Retinal pigment epithelial cell (primary cell): ENCODE data around the gene TFEB.

ENCODE experiments used
- DNase-seq: peaks from one replicate; pipeline ENCODE4 v3.0.0-alpha.2; 2010; ENCODE audit warnings: low read depth
- H3K4me3 ChIP-seq: 2 replicates; pipeline ENCODE4 v1.5.1; 2011; ENCODE audit warnings: mild to moderate bottlenecking, low read length, control low read depth, moderate library complexity
- CTCF ChIP-seq: conservative IDR thresholded peaks from 2 replicates; pipeline ENCODE4 v1.5.1; 2011; ENCODE audit warnings: low read depth, low read length, control low read depth, inconsistent platforms

TFEB gene

DNA sequence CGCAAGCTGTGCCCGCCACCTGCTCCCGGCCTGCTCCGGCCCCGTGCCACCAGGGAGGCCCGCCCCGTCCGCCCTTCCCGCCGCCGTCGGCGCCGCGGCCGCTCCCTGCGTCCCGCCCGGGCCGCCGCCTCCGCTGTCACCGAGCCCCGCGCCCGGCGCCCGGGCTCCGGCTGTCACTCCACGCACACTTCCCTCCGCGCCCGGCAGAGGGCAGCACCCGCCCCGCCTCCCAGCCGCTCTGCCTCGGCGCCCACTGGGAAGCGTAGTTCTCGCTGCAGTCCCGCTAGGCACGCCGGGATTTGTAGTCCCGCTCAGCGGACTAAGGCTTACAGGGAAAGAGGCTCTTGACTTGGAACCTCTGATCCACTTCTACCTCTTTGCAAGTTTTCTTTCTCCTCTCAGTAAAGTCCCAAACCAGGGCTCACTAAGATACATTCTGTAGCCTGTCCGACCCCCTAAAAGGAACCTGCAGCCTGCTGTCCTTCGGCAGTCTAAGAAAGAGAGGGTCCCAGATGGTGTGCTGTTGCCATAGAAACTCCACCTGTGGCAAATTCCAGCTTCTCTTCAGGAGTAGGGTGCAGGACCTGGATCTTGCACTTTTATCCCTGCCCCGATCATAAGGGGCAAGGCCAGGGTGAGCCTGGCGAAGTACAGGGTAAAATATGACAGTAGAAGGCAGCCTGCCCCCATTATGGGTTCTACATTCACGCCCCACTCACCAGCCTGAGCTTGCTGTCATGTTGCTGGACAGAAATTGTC, at the start of gene TFEB:
Gene TFEB, minus strand, starts transcription at position 182 of the 759 bp plus-strand sequence. CDS start 44,395 bp downstream, outside the sequence.
- DNase-seq: peak; percentile 51
- peak; percentile 79 for TF ChIP-seq CTCF
- peak within 1 kb of the TSS; percentile 63 for H3K4me3 ChIP-seq

- H3K4me3 ChIP-seq: no peak overlapping the region
- DNase-seq: no peak
- TF ChIP-seq CTCF: no peak
Measured at GRCh38 chr6:41784581-41785171, 49.3 kb upstream of the TFEB start.

DNA sequence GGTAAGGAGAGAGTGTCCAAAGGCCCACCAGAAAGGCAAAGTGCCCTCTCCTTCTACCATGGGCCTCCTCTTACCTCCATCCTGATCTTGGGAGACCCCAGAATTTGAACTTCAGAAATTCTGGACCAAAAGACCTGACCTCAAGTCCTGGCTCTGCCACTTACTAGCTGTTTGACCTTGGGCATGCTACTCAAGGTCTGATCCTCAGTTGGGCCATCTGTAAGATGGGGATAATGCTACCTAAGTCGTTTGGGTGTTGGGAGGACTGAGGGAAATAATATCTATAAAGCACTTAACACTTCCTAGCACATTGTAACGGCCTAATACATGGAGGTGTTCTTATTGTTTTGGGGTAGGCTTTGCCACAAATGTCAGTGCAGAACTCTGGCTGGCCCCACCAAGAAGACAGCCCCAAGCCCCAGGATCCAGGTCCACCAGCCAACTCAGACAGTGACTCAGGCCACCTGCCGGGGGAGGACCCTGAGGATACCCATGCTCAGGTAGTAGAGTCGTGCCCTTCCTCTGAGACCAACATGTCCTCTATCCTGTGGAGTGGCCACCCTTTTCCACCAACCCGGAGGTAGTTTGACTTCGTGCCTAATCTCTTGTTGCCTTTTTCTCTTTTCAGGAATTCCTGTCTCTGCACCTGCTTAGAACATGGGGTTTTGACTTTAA, 47.8 kb upstream of the TFEB start:
- no peak overlapping the region for H3K4me3 ChIP-seq
- no peak for TF ChIP-seq CTCF
- DNase-seq: no peak

DNA sequence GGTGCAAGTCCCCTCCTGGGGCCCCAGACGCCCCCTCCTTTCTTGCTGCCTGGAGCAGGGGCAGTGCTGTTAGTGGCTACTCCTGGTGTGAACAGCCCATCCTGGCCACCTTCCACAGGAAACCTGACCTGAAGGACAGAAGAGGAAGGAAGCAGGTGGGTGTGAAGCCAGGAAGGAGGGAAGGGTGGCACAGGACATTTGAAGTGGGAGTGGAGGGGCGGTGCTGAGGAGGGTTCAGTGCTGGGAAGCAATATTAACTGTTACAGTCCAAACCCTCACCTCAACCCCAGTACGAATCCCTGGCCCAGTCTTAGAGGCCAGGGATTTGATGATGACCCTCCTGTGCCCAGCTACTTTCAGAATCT, 45.9 kb upstream of the TFEB start:
- TF ChIP-seq CTCF: no peak
- no peak for DNase-seq
- H3K4me3 ChIP-seq: peak overlapping the region; percentile 70

DNA sequence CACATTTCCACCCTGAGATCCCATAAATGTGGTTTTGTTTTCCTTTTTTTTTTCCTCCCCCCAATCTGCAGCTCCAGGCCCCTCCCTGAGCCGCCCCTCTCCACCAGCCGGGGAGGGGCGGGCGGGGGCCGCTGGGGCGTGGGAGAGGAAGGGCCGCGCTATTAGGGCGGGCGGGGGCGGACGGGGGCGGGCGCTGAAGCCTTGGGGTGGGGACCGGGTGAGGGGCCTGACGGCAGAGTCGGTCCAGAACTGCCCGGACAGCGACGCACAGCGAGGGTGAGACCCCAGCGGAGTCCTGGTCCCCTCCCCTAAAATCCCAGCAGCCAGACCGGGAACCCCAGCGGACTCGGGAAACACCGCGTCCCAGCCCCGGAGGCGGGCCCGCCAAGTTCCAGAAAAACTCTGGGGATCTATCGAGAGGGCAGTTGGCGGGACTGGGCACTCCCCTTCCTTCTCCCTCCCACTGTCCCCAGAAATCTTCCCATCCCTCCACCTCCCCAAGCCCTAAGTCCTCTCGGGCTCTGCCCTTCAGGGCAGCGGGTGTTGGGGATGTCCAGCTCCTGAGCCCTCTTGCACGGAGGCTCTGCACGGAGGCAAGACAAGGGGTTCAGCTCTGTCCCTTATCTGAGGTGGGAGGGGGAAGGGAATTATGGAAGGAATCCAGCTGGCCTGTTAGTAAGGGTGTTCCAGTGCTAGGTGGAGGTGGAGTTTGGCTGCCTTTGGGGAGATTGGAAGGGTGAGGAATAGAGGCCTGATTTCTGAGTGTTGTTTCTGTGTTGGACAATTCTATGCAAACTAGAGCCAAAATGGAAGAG, 45.4 kb upstream of the TFEB start, which contains the start of gene PRICKLE4:
Gene PRICKLE4, plus strand, starts transcription at position 232 of the 815 bp plus-strand sequence. CDS start 2,692 bp downstream, outside the sequence.
- no peak for TF ChIP-seq CTCF

DNA sequence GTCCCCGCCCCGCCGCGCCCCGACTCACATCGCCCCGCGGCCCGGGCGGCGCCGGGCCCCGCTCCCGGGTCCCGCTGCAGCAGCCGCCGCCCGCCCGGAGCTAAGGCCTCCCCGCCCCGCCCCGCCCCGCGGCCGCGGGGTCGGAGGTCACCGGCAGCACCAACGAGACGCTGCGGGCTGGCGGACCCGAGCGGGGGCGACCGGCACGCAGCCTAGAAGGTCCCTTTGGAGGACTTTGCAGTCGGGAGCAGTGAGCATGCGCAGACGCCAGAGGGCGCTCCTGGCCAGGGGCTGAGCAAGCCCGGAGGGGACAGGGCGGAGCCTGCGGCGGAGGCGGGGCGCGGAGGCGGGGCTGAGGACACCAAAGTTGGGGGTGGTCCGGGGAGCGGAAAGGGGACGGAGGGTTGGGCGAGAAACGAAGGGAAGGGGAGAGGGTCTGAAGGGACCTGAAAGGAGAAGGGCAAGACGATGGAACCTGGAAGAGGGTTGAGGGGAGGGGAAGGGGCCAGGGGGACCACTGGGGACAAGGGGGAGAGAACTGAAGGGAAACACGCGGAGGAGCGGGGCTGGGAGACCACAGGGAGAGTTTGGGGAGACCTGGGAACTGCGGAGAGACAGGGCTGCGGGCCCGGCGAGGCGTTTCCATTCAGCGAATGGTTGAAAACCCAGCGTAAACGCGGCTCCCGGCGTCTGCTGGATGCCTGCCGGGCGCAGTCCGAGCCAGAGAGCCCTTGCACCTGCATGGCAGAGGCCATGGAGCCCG, 44.6 kb upstream of the TFEB start, which contains the start of gene FRS3:
Gene FRS3, minus strand, starts transcription at position 113 of the 763 bp plus-strand sequence. CDS start 2,913 bp downstream, outside the sequence.
- H3K4me3 ChIP-seq: peak within 1 kb of the TSS; percentile 70
- TF ChIP-seq CTCF: peak; percentile 96
- peak; percentile 65 for DNase-seq

More for the DNA sequence above, 45.4 kb upstream of the TFEB start, which contains the start of gene PRICKLE4:
- no peak for DNase-seq
- H3K4me3 ChIP-seq: peak within 1 kb of the TSS; percentile 70
